Neuronal stem cell (in vitro differentiated cells): ENCODE data around the gene SYNPO2.

Source experiments
- DNase-seq: peaks from one replicate; pipeline ENCODE4 v3.0.0-alpha.2; 2013; ENCODE audit warnings: low spot score
- H2AFZ ChIP-seq: one replicate; pipeline ENCODE4 v1.6.1; 2013; ENCODE audit warnings: mild to moderate bottlenecking, low read length, inconsistent platforms
- H2AK5ac ChIP-seq: 2 replicates; pipeline ENCODE4 v1.6.1; 2013; ENCODE audit warnings: low read depth, mild to moderate bottlenecking, inconsistent platforms, low read length, moderate library complexity, mixed read lengths
- H2BK120ac ChIP-seq: 2 replicates; pipeline ENCODE4 v1.6.1; 2013; ENCODE audit warnings: low read depth, mild to moderate bottlenecking, inconsistent platforms, low read length, moderate library complexity, mixed read lengths
- H2BK12ac ChIP-seq: one replicate; pipeline ENCODE4 v1.6.1; 2013; ENCODE audit warnings: low read length, inconsistent platforms
- H2BK15ac ChIP-seq: 2 replicates; pipeline ENCODE4 v1.6.1; 2013; ENCODE audit warnings: mild to moderate bottlenecking, low read length, inconsistent platforms, mixed read lengths
- H2BK5ac ChIP-seq: one replicate; pipeline ENCODE4 v1.6.1; 2013; ENCODE audit warnings: inconsistent platforms, mild to moderate bottlenecking, low read length, moderate library complexity
- H3K14ac ChIP-seq: one replicate; pipeline ENCODE4 v1.6.1; 2013; ENCODE audit warnings: low read length, inconsistent platforms
- H3K18ac ChIP-seq: 2 replicates; pipeline ENCODE4 v1.6.1; 2013; ENCODE audit warnings: low read length, inconsistent platforms
- H3K23ac ChIP-seq: 2 replicates; pipeline ENCODE4 v1.6.1; 2013; ENCODE audit warnings: low read depth, mild to moderate bottlenecking, mixed read lengths, low read length, inconsistent platforms; ENCODE audit not compliant: poor library complexity
- H3K27ac ChIP-seq: replicated peaks from 3 replicates; pipeline ENCODE4 v1.5.1; 2013; ENCODE audit warnings: low read length, inconsistent platforms
- H3K27me3 ChIP-seq, 3 experiments: 2 replicates each; pipeline ENCODE4 v1.6.1; 2013; ENCODE audit warnings: low read length in 3 of 3, mild to moderate bottlenecking in 2 of 3, inconsistent platforms in 1 of 3, low read depth in 1 of 3, mixed read lengths in 1 of 3, moderate library complexity in 1 of 3; ENCODE audit not compliant: control insufficient read depth in 3 of 3, insufficient read depth in 3 of 3
- H3K36me3 ChIP-seq, 2 donors: replicated peaks in 1 of 2; 2 replicates each; pipeline ENCODE4 v1.6.1; 2013; ENCODE audit warnings: low read length in 2 of 2; ENCODE audit not compliant: control insufficient read depth in 2 of 2, insufficient read depth in 2 of 2
- H3K4ac ChIP-seq: 2 replicates; pipeline ENCODE4 v1.6.1; 2013; ENCODE audit warnings: inconsistent platforms, mild to moderate bottlenecking, low read length, moderate library complexity
- H3K4me1 ChIP-seq, 2 donors: 1 replicate in 1 of 2; 2 replicates in 1 of 2; pipeline ENCODE4 v1.6.1; 2013; ENCODE audit warnings: low read length in 2 of 2, low read depth in 1 of 2; ENCODE audit not compliant: control insufficient read depth in 2 of 2, insufficient read depth in 1 of 2
- H3K4me2 ChIP-seq: one replicate; pipeline ENCODE4 v1.6.1; 2013; ENCODE audit warnings: mild to moderate bottlenecking, low read length, inconsistent platforms; ENCODE audit not compliant: insufficient read depth, poor library complexity, severe bottlenecking
- H3K4me3 ChIP-seq, 2 donors: 2 replicates each; pipeline ENCODE4 v1.5.1; 2013; ENCODE audit warnings: low read length in 2 of 2, mild to moderate bottlenecking in 2 of 2, inconsistent platforms in 1 of 2, moderate library complexity in 1 of 2
- H3K79me1 ChIP-seq: one replicate; pipeline ENCODE4 v1.6.1; 2013; ENCODE audit warnings: low read depth, mild to moderate bottlenecking, inconsistent platforms, low read length, moderate library complexity
- H3K9ac ChIP-seq: one replicate; pipeline ENCODE4 v1.6.1; 2013; ENCODE audit warnings: mild to moderate bottlenecking, low read depth, low read length, inconsistent platforms; ENCODE audit not compliant: poor library complexity
- H3K9me3 ChIP-seq, 2 donors: replicated peaks in 1 of 2; 2 replicates each; pipeline versions ENCODE3 to v1.6.1; 2013; ENCODE audit warnings: low read length in 2 of 2, mild to moderate bottlenecking in 2 of 2, inconsistent platforms in 1 of 2, low read depth in 1 of 2, mixed read lengths in 1 of 2, moderate library complexity in 1 of 2; ENCODE audit not compliant: control insufficient read depth in 2 of 2, insufficient read depth in 1 of 2
- H4K8ac ChIP-seq: one replicate; pipeline ENCODE4 v1.6.1; 2013; ENCODE audit warnings: low read depth, mild to moderate bottlenecking, inconsistent platforms, low read length, moderate library complexity
- H4K91ac ChIP-seq: one replicate; pipeline ENCODE4 v1.6.1; 2013; ENCODE audit warnings: low read length, low read depth, mild to moderate bottlenecking, inconsistent platforms; ENCODE audit not compliant: poor library complexity
- WGBS, 2 donors: extraction: QIAGEN DNeasy Blood & Tissue Kit; methylation state at CpG; one replicate each; pipeline ENCODE4 v1.1.7; 2013; ENCODE audit warnings: missing lambda C conversion rate in 2 of 2, mixed read lengths in 1 of 2; ENCODE audit not compliant: insufficient read length in 2 of 2, insufficient replicate concordance in 1 of 2; ENCODE audit errors: extremely low coverage in 2 of 2; 5-methylcytosine and 5-hydroxymethylcytosine counted together

The SYNPO2 gene

DNA sequence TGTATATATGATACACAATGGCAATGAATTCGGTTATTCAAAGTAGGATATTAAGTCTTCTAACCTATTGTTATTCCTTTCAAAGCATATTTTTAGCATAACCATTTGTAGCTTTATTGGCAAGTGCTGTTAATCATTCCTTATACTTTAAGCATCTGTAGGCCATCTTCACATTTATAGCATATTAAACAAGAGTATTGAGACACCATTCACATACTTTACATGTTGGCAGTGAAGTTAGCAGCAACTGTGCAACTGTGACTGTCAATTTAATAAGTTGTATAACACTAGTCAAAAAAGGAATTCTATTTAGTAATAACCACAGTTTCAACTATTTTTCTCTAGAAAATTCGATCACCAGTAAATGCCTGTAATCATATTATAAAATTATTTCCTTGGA is 139.6 kb downstream of the SYNPO2 start:
- no CpG with 5 or more reads among the region's 2 CpGs for WGBS, 2 donors

DNA sequence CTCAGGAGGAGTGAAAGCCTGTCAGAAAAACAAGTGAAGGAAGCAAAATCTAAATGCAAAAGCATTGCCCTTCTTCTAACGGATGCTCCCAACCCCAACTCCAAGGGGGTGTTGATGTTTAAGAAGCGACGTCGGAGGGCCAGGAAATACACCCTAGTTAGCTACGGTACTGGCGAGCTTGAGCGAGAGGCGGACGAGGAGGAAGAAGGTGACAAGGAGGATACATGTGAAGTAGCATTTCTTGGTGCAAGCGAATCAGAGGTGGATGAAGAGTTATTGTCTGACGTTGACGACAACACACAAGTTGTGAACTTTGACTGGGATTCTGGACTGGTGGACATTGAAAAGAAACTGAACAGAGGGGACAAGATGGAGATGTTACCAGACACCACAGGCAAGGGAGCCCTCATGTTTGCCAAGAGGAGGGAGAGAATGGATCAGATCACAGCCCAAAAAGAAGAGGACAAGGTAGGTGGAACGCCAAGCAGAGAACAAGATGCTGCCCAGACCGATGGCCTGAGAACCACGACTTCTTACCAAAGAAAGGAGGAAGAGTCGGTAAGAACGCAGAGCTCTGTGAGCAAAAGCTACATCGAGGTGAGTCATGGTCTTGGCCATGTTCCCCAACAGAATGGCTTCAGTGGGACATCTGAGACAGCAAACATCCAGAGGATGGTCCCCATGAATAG is 141.3 kb downstream of the SYNPO2 start:
- Histone ChIP-seq H2AFZ (peak overlapping the region; percentile 26), H3K4me3 (no peak overlapping the region), H3K9me3 (peaks cover 0 to 4% of the 10 kb centered on the region in 2 donors), H3K23ac (peak overlapping the region; percentile 46), H2AK5ac (no peak overlapping the region), H2BK15ac (no peak overlapping the region), H3K14ac (no peak overlapping the region), H3K79me1 (no peaks in the 10 kb centered on the region), H3K9ac (peak overlapping the region; percentile 30), H2BK12ac (no peak overlapping the region), H3K4me1 (no peaks in the 10 kb centered on the region), H3K4me2 (no peak overlapping the region), H3K18ac (peak overlapping the region; percentile 21), H2BK5ac (peak overlapping the region; percentile 42), H4K91ac (no peak overlapping the region), H3K27me3 (peaks cover 0 to 10% (median 0%) of the 10 kb centered on the region in 3 experiments), H3K4ac (no peak overlapping the region), H3K36me3 (no peaks in the 10 kb centered on the region), H3K27ac (no peak overlapping the region), H2BK120ac (no peak overlapping the region), H4K8ac (no peak overlapping the region)
- DNase-seq = no peak
- no CpG with 5 or more reads among the region's 18 CpGs for WGBS, 2 donors

More for the DNA sequence above, 139.6 kb downstream of the SYNPO2 start:
- H3K27me3 ChIP-seq = peaks cover 0 to 10% (median 0%) of the 10 kb centered on the region in 3 experiments
- H3K9me3 ChIP-seq = peaks cover 0 to 4% of the 10 kb centered on the region in 2 donors
- H3K9ac ChIP-seq = no peak overlapping the region
- no peaks in the 10 kb centered on the region for H3K36me3 ChIP-seq
- H3K4ac ChIP-seq = no peak overlapping the region
- no peaks in the 10 kb centered on the region for H3K4me1 ChIP-seq
- H3K27ac ChIP-seq = no peak overlapping the region
- no peak overlapping the region for H3K18ac ChIP-seq
- no peak overlapping the region for H3K23ac ChIP-seq
- H4K8ac ChIP-seq = no peak overlapping the region
- no peak overlapping the region for H3K4me2 ChIP-seq
- H2BK120ac ChIP-seq = no peak overlapping the region
- H2BK15ac ChIP-seq = no peak overlapping the region
- H2AK5ac ChIP-seq = no peak overlapping the region
- no peak overlapping the region for H3K14ac ChIP-seq
- no peak overlapping the region for H2AFZ ChIP-seq
- no peak for DNase-seq
- no peak overlapping the region for H2BK5ac ChIP-seq
- no peak overlapping the region for H2BK12ac ChIP-seq
- H3K79me1 ChIP-seq = no peaks in the 10 kb centered on the region
- no peak overlapping the region for H3K4me3 ChIP-seq
- H4K91ac ChIP-seq = no peak overlapping the region

DNA sequence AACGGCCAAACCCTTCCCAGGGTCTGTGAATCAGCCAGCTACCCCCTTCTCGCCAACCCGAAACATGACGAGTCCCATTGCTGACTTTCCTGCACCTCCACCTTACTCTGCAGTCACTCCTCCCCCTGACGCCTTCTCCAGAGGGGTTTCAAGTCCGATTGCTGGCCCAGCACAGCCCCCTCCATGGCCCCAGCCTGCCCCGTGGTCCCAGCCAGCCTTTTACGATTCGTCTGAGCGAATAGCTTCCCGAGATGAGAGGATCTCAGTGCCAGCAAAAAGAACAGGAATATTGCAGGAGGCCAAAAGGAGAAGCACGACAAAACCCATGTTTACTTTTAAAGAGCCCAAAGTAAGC is 141.9 kb downstream of the SYNPO2 start:
- WGBS, 2 donors = no CpG with 5 or more reads among the region's 12 CpGs
- Histone ChIP-seq H2AK5ac (no peak overlapping the region), H3K23ac (no peak overlapping the region), H3K79me1 (no peaks in the 10 kb centered on the region), H4K91ac (no peak overlapping the region), H3K4ac (no peak overlapping the region), H2BK15ac (no peak overlapping the region), H2BK120ac (no peak overlapping the region), H3K9ac (no peak overlapping the region), H4K8ac (no peak overlapping the region), H3K14ac (no peak overlapping the region), H3K4me2 (no peak overlapping the region), H2BK12ac (no peak overlapping the region), H3K27ac (no peak overlapping the region), H3K4me1 (no peaks in the 10 kb centered on the region), H3K36me3 (no peaks in the 10 kb centered on the region), H2BK5ac (peak overlapping the region; percentile 42), H3K27me3 (peaks cover 0 to 10% (median 0%) of the 10 kb centered on the region in 3 experiments), H3K4me3 (no peak overlapping the region), H2AFZ (peak overlapping the region; percentile 26), H3K9me3 (peaks cover 0 to 4% of the 10 kb centered on the region in 2 donors), H3K18ac (no peak overlapping the region)
- DNase-seq = no peak

DNA sequence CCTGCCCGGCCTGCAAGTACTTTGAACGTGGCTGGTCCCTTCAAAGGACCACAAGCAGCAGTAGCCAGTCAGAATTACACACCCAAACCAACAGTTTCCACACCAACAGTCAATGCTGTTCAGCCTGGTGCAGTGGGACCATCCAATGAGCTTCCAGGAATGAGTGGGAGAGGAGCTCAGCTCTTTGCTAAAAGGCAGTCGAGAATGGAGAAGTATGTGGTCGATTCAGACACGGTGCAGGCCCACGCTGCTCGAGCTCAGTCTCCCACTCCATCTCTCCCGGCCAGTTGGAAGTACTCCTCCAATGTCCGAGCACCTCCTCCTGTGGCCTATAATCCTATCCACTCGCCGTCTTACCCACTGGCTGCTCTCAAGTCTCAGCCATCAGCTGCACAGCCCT is 142.6 kb downstream of the SYNPO2 start:
- no peak overlapping the region for H3K27ac ChIP-seq
- no peak for DNase-seq
- no peak overlapping the region for H3K14ac ChIP-seq
- H2BK12ac ChIP-seq = no peak overlapping the region
- H3K4me3 ChIP-seq = no peak overlapping the region
- H2BK120ac ChIP-seq = no peak overlapping the region
- no peak overlapping the region for H3K9ac ChIP-seq
- no CpG with 5 or more reads among the region's 11 CpGs for WGBS, 2 donors
- peaks cover 0 to 4% of the 10 kb centered on the region in 2 donors for H3K9me3 ChIP-seq
- no peak overlapping the region for H2BK15ac ChIP-seq
- H4K8ac ChIP-seq = no peak overlapping the region
- H3K18ac ChIP-seq = no peak overlapping the region
- no peak overlapping the region for H3K4ac ChIP-seq
- no peak overlapping the region for H2AK5ac ChIP-seq
- H3K23ac ChIP-seq = no peak overlapping the region
- H3K27me3 ChIP-seq = peaks cover 0 to 10% (median 0%) of the 10 kb centered on the region in 3 experiments
- no peaks in the 10 kb centered on the region for H3K79me1 ChIP-seq
- H3K4me1 ChIP-seq = no peaks in the 10 kb centered on the region
- H3K36me3 ChIP-seq = no peaks in the 10 kb centered on the region
- no peak overlapping the region for H4K91ac ChIP-seq
- H2AFZ ChIP-seq = peak overlapping the region; percentile 1
- no peak overlapping the region for H2BK5ac ChIP-seq
- no peak overlapping the region for H3K4me2 ChIP-seq
